KMS-11 (cell line): Measurements from ENCODE around the gene FABP6.

Source experiments
- H2AFZ ChIP-seq: fragments of 200-600 bp; sonication (generic); 2 replicates; pipeline ENCODE4 v1.6.1; 2016; ENCODE audit warnings: antibody characterized with exemption, mixed run types, low read depth
- H3K27ac ChIP-seq: fragments of 200-600 bp; sonication (generic); 2 replicates; pipeline ENCODE4 v1.6.1; 2016; ENCODE audit warnings: mild to moderate bottlenecking, mixed run types
- H3K27me3 ChIP-seq: fragments of 200-600 bp; sonication (generic); 2 replicates; pipeline ENCODE4 v1.6.1; 2017; ENCODE audit warnings: mild to moderate bottlenecking, low read depth, mixed run types, moderate library complexity; ENCODE audit not compliant: insufficient read depth
- H3K36me3 ChIP-seq: fragments of 200-600 bp; sonication (generic); 2 replicates; pipeline ENCODE4 v1.6.1; 2017; ENCODE audit warnings: mild to moderate bottlenecking, mixed run types; ENCODE audit not compliant: insufficient read depth
- H3K4me1 ChIP-seq: fragments of 200-600 bp; sonication (generic); 2 replicates; pipeline ENCODE4 v1.6.1; 2016; ENCODE audit warnings: mild to moderate bottlenecking, low read depth, mixed run types; ENCODE audit not compliant: poor library complexity, severe bottlenecking
- H3K4me2 ChIP-seq: fragments of 200-600 bp; sonication (generic); 2 replicates; pipeline ENCODE4 v1.7.0; 2016; ENCODE audit warnings: mild to moderate bottlenecking, mixed run types
- H3K4me3 ChIP-seq: fragments of 200-600 bp; sonication (generic); IDR thresholded peaks from 2 replicates; pipeline ENCODE4 v1.6.1; 2017; ENCODE audit warnings: low read depth, low read length, mixed read lengths; ENCODE audit not compliant: insufficient read depth
- H3K79me2 ChIP-seq: fragments of 200-600 bp; sonication (generic); 2 replicates; pipeline ENCODE4 v1.6.1; 2016; ENCODE audit warnings: low read depth, mixed run types; ENCODE audit not compliant: insufficient read depth
- H3K9ac ChIP-seq: fragments of 200-600 bp; sonication (generic); 2 replicates; pipeline ENCODE4 v1.6.1; 2016; ENCODE audit warnings: mild to moderate bottlenecking, mixed run types
- H4K20me1 ChIP-seq: fragments of 200-600 bp; sonication (generic); 2 replicates; pipeline ENCODE4 v1.6.1; 2016; ENCODE audit warnings: mild to moderate bottlenecking, mixed run types; ENCODE audit not compliant: insufficient read depth
- TF ChIP-seq, protein P1 (sequence below): fragments of 200-600 bp; sonication (generic); conservative IDR thresholded peaks from 2 replicates; pipeline ENCODE4 v1.6.1; 2017; ENCODE audit warnings: low read depth, mild to moderate bottlenecking, antibody characterized with exemption, low read length, moderate library complexity, mixed read lengths

Gene FABP6

GRCh38 chr5:160263326-160263855 is 34.1 kb downstream of the FABP6 start:
- no peak overlapping the region for H3K4me2 ChIP-seq
- TF ChIP-seq, protein P1, sequence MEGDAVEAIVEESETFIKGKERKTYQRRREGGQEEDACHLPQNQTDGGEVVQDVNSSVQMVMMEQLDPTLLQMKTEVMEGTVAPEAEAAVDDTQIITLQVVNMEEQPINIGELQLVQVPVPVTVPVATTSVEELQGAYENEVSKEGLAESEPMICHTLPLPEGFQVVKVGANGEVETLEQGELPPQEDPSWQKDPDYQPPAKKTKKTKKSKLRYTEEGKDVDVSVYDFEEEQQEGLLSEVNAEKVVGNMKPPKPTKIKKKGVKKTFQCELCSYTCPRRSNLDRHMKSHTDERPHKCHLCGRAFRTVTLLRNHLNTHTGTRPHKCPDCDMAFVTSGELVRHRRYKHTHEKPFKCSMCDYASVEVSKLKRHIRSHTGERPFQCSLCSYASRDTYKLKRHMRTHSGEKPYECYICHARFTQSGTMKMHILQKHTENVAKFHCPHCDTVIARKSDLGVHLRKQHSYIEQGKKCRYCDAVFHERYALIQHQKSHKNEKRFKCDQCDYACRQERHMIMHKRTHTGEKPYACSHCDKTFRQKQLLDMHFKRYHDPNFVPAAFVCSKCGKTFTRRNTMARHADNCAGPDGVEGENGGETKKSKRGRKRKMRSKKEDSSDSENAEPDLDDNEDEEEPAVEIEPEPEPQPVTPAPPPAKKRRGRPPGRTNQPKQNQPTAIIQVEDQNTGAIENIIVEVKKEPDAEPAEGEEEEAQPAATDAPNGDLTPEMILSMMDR, result no peak
- no peak overlapping the region for H3K27ac ChIP-seq

DNA sequence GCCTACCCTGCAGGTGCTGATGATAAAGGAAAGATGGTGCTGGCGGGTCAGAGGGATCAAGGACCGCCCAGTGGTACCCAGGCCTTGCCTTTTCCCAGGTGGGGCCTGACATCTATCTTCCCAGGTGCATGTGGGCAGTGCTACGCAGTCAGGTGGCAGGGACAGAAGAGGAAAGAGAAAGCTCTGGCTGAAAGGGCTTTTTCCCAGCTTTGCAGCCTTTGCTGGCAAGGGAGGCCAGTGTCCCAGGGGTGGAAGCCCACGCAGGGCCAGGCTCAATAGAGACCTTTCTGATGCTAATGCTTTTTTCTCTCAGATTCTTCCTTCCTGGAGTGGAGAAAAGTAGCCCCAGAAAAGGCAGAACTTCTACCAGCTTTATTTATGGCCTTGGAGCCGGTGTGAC is 36.7 kb downstream of the FABP6 start:
- H3K4me2 ChIP-seq, result no peak overlapping the region
- no peak overlapping the region for H3K27ac ChIP-seq
- no peaks in the 10 kb centered on the region for H3K79me2 ChIP-seq
- no peaks in the 10 kb centered on the region for H3K27me3 ChIP-seq
- no peaks in the 10 kb centered on the region for H3K36me3 ChIP-seq
- H2AFZ ChIP-seq, result no peak overlapping the region
- H4K20me1 ChIP-seq, result no peaks in the 10 kb centered on the region
- H3K9ac ChIP-seq, result no peak overlapping the region
- TF ChIP-seq, protein P1, result no peak
- H3K4me1 ChIP-seq, result no peaks in the 10 kb centered on the region
- H3K4me3 ChIP-seq, result no peak overlapping the region

More at GRCh38 chr5:160263326-160263855, 34.1 kb downstream of the FABP6 start:
- Histone ChIP-seq H3K36me3 (no peaks in the 10 kb centered on the region), H3K4me1 (no peaks in the 10 kb centered on the region), H3K9ac (no peak overlapping the region), H3K4me3 (no peak overlapping the region), H2AFZ (no peak overlapping the region), H4K20me1 (no peaks in the 10 kb centered on the region), H3K27me3 (no peaks in the 10 kb centered on the region), H3K79me2 (no peaks in the 10 kb centered on the region)

- Histone ChIP-seq H3K27me3 (no peaks in the 10 kb centered on the region), H3K4me3 (no peak overlapping the region), H3K9ac (no peak overlapping the region), H3K4me1 (no peaks in the 10 kb centered on the region), H3K4me2 (no peak overlapping the region), H4K20me1 (no peaks in the 10 kb centered on the region), H3K79me2 (no peaks in the 10 kb centered on the region), H3K36me3 (no peaks in the 10 kb centered on the region), H3K27ac (no peak overlapping the region), H2AFZ (no peak overlapping the region)
- TF ChIP-seq, protein P1, result no peak
Measured at GRCh38 chr5:160266752-160267345, 37.5 kb downstream of the FABP6 start.

DNA sequence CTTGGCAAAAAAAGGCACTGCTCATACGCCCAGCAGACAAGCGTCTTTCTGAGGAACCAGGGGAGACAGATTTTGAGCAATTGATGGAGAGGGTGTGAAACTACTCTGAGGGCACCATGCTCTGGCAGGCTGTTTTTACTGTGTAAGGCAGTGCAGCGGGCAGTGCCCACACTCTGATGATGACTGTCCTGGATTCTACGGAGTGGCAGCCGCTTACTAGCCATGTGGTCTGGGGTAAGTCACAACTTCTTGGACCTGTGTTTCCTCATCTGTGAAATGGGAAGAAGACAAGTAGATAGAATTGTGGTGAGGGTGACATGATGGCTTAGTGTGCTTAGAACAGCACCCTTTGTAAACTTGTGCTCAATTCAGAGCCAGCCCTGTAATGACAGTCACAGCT is 38.8 kb downstream of the FABP6 start:
- no peaks in the 10 kb centered on the region for H4K20me1 ChIP-seq
- H3K27ac ChIP-seq, result no peak overlapping the region
- TF ChIP-seq, protein P1, result no peak
- no peaks in the 10 kb centered on the region for H3K36me3 ChIP-seq
- no peaks in the 10 kb centered on the region for H3K4me1 ChIP-seq
- H3K27me3 ChIP-seq, result no peaks in the 10 kb centered on the region
- H3K4me3 ChIP-seq, result no peak overlapping the region
- no peak overlapping the region for H3K9ac ChIP-seq
- H2AFZ ChIP-seq, result no peak overlapping the region
- H3K4me2 ChIP-seq, result no peak overlapping the region
- H3K79me2 ChIP-seq, result no peaks in the 10 kb centered on the region
